ENCODE measurements around the gene PTPRZ1.

GRCh38 chr7:121953164-121953563 is 80.2 kb downstream of the PTPRZ1 start:
- TF ChIP-seq EZH2 (IDR thresholded peaks at IDR 0.05; ENCODE audit: low read depth) (no peak), CTCF (conservative IDR thresholded peaks at IDR 0.05) (no peak)
